A549 (cell line): ENCODE measurements around the gene TSPAN18. TPM values are rescaled to one million over a fixed set of nuclear protein-coding genes. Genes with fewer than 3 reads are reported as not detected.

Experiments
- ATAC-seq, 2 experiments: fragments of 200-7000 bp in 1 of 2; fragments of >200 bp in 1 of 2; cut with Nextera tagmentation in 1 of 2; cut with Tn5 transposase in 1 of 2; 3 replicates each; pipeline versions ENCODE4 v1.8.0 to v1.9.1; 2018 to 2020; ENCODE audit warnings: mild to moderate bottlenecking in 1 of 2, moderate library complexity in 1 of 2
- CTCF ChIA-PET: fragments of 300-600 bp; sonication (Branson Sonifier 250); formaldehyde crosslinking; extraction: SDS; loops from one replicate; lab custom pipeline; 2021; ENCODE audit warnings: antibody characterized with exemption, inconsistent platforms; lab: Yijun Ruan, JAX
- POLR2A ChIA-PET: fragments of 350-600 bp; formaldehyde crosslinking; extraction: SDS; loops from one replicate; lab custom pipeline; 2021; ENCODE audit warnings: antibody characterized with exemption, inconsistent platforms; lab: Yijun Ruan, JAX
- DNase-seq, 2 experiments: peaks; one replicate each; pipeline versions ENCODE4 v3.0.0 to v3.0.0-alpha.2; 2011 to 2016; ENCODE audit warnings: low read depth in 1 of 2, low spot score in 1 of 2
- FAIRE-seq: peaks from 2 replicates; lab custom pipeline; 2011; peaks lifted over from hg19 to GRCh38; lab: Jason Lieb, UNC
- H3K27ac ChIP-seq, 2 experiments: fragments of >200 bp; sonication (Bioruptor Twin); formaldehyde crosslinking; 3 replicates each; pipeline ENCODE4 v1.5.1; 2016 to 2017
- H3K4me1 ChIP-seq: fragments of >200 bp; sonication (Bioruptor Twin); formaldehyde crosslinking; 3 replicates; pipeline ENCODE4 v1.6.1; 2016
- H3K4me2 ChIP-seq: fragments of >200 bp; sonication (Bioruptor Twin); formaldehyde crosslinking; 3 replicates; pipeline ENCODE4 v1.6.1; 2016
- H3K4me3 ChIP-seq: fragments of >200 bp; sonication (Bioruptor Twin); formaldehyde crosslinking; 3 replicates; pipeline ENCODE4 v1.5.1; 2016
- H3K9me3 ChIP-seq: fragments of >200 bp; sonication (Bioruptor Twin); formaldehyde crosslinking; 3 replicates; pipeline ENCODE4 v1.6.1; 2016
- BCL3 ChIP-seq: fragments of >200 bp; sonication (Bioruptor Twin); formaldehyde crosslinking; IDR thresholded peaks from 3 replicates; pipeline ENCODE4 v1.6.1; 2016
- EHMT2 ChIP-seq: fragments of 200-600 bp; sonication (generic); IDR thresholded peaks from 2 replicates; pipeline ENCODE4 v1.6.1; 2016; ENCODE audit warnings: antibody characterized with exemption, low read depth, mild to moderate bottlenecking, moderate library complexity
- EP300 ChIP-seq, 2 experiments: fragments of >200 bp; sonication (Bioruptor Twin); formaldehyde crosslinking; IDR thresholded peaks; 2 replicates in 1 of 2; 3 replicates in 1 of 2; pipeline ENCODE4 v1.6.1; 2016 to 2017
- FOSB ChIP-seq: fragments of 250-450 bp; sonication (Bioruptor Pico); IDR thresholded peaks from 2 replicates; pipeline ENCODE4 v1.5.0; 2020; ENCODE audit warnings: mild to moderate bottlenecking, moderate library complexity
- FOSL2 ChIP-seq, 2 experiments: fragments of 450-650 bp in 1 of 2; fragments of >200 bp in 1 of 2; sonication (Bioruptor Twin) in 1 of 2; formaldehyde crosslinking; IDR thresholded peaks; 2 replicates each; pipeline versions ENCODE4 v1.5.0 to v1.6.1; 2016 to 2020; ENCODE audit warnings: mild to moderate bottlenecking in 1 of 2, moderate library complexity in 1 of 2
- FOXS1 ChIP-seq: fragments of 250-450 bp; sonication (Bioruptor Pico); IDR thresholded peaks from 2 replicates; pipeline ENCODE4 v1.5.0; 2020; ENCODE audit warnings: mild to moderate bottlenecking, moderate library complexity
- HOXB13 ChIP-seq: fragments of 250-450 bp; sonication (Bioruptor Pico); IDR thresholded peaks from 2 replicates; pipeline ENCODE4 v1.5.0; 2020; ENCODE audit warnings: low read depth, mild to moderate bottlenecking, moderate library complexity
- HOXB5 ChIP-seq: fragments of 250-450 bp; sonication (Bioruptor Pico); IDR thresholded peaks from 2 replicates; pipeline ENCODE4 v1.5.0; 2020; ENCODE audit warnings: mild to moderate bottlenecking, moderate library complexity
- JUNB ChIP-seq: fragments of >200 bp; sonication (Bioruptor Twin); formaldehyde crosslinking; IDR thresholded peaks from 2 replicates; pipeline ENCODE4 v1.6.1; 2016
- MYC ChIP-seq: IDR thresholded peaks from 2 replicates; pipeline ENCODE4 v1.6.1; 2012; ENCODE audit warnings: mild to moderate bottlenecking, inconsistent platforms, low read length, improper control_type of control experiment, borderline replicate concordance
- NFE2L2 ChIP-seq: fragments of 150-350 bp; conservative IDR thresholded peaks from 2 replicates; pipeline ENCODE4 v1.6.1; 2014; ENCODE audit warnings: low read length
- NR3C1 ChIP-seq: fragments of >200 bp; sonication (Bioruptor Twin); formaldehyde crosslinking; IDR thresholded peaks from 3 replicates; pipeline ENCODE4 v1.6.1; 2017
- PHF8 ChIP-seq: fragments of 200-600 bp; sonication (generic); IDR thresholded peaks from 2 replicates; pipeline ENCODE4 v1.6.1; 2016; ENCODE audit warnings: low read depth, mild to moderate bottlenecking, antibody characterized with exemption, moderate library complexity, borderline replicate concordance
- POLR2A ChIP-seq: IDR thresholded peaks from 2 replicates; pipeline ENCODE4 v1.6.1; 2012; ENCODE audit warnings: mild to moderate bottlenecking, low read length
- POLR2AphosphoS2 ChIP-seq: conservative IDR thresholded peaks from 2 replicates; pipeline ENCODE4 v1.6.1; 2012; ENCODE audit warnings: low read length, improper control_type of control experiment, inconsistent platforms
- RARB ChIP-seq: fragments of 250-450 bp; sonication (Bioruptor Pico); IDR thresholded peaks from 2 replicates; pipeline ENCODE4 v1.8.0; 2021; ENCODE audit warnings: mild to moderate bottlenecking, moderate library complexity
- RCOR1 ChIP-seq: fragments of 150-350 bp; IDR thresholded peaks from 2 replicates; pipeline ENCODE4 v1.6.1; 2014; ENCODE audit warnings: antibody characterized with exemption, low read length, low read depth
- RNF2 ChIP-seq: fragments of 200-600 bp; sonication (generic); IDR thresholded peaks from 2 replicates; pipeline ENCODE4 v1.6.1; 2016; ENCODE audit warnings: low read depth, mild to moderate bottlenecking, antibody characterized with exemption, moderate library complexity, borderline replicate concordance
- SMC3 ChIP-seq: fragments of >200 bp; sonication (Bioruptor Twin); formaldehyde crosslinking; IDR thresholded peaks from 3 replicates; pipeline ENCODE4 v1.6.1; 2018; ENCODE audit warnings: inconsistent platforms
- SREBF2 ChIP-seq: fragments of 450-650 bp; IDR thresholded peaks from 2 replicates; pipeline ENCODE4 v1.6.1; 2014; ENCODE audit warnings: mild to moderate bottlenecking, moderate library complexity
- ZFP36 ChIP-seq: fragments of 450-650 bp; IDR thresholded peaks from 2 replicates; pipeline ENCODE4 v1.6.1; 2014; ENCODE audit warnings: borderline replicate concordance; ENCODE audit not compliant: partially characterized antibody
- ZSCAN20 ChIP-seq: fragments of 250-450 bp; sonication (Bioruptor Pico); IDR thresholded peaks from 2 replicates; pipeline ENCODE4 v1.8.0; 2022; ENCODE audit warnings: mild to moderate bottlenecking, moderate library complexity
- WGBS: methylation state at CpG from one replicate; pipeline ENCODE4 v1.1.6; 2017; ENCODE audit errors: missing lambda C conversion rate; 5-methylcytosine and 5-hydroxymethylcytosine counted together
- polyA plus RNA-seq, 4 experiments: library from polyadenylated mRNA; depleted of rRNA in 3 of 4; stranded (reverse); fragments of >200 nt; fragmentation: RNase III in 1 of 4; extraction: RNeasy Plus Mini Kit Qiagen cat#74134 plus additional on column Dnase treatment in 1 of 4; gene quantifications; 2 replicates in 3 of 4; 3 replicates in 1 of 4; pipeline ENCODE4 v1.2.3, GENCODE V29; 2011 to 2017
- TF ChIP-seq, protein P1 (sequence below): IDR thresholded peaks from 2 replicates; pipeline ENCODE4 v1.6.1; 2012

Gene TSPAN18
- polyA plus RNA-seq, 2 of the 4 experiments (the other 2 are of a cell fraction) = 0.81 to 4.5 TPM

DNA sequence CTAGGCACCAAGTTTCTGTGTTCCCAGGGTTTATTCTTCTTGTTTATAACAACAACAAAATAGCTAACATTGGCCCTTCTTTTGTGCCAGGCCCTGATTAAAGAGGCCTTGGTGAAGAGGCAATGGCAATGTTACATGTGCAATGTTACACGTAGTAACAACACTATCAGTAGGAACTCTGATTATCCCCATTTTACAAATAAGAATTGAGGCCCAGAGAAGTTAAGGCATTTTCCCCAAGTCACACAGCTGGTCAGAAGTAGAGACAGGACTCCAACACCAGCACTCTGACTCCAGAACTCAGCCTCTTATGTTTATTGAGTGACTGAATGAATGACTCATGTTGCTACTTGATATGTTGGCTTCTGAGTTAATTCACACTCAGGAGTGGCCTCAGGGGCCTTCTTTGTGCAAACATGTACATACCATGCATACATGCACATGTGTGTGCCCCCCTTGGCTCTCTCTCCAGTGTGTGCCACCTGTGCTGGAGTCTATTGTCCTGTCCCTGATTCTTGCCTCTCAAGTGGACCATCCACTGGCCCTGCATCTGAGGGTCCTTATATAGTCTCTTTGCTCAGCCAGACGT is 125.5 kb downstream of the TSPAN18 start:
- ChIA-PET CTCF (interaction anchor here (0.8 to 1.7 kb wide), 3 partner anchors 34 to 228 kb away, joined by 3 to 4 read pairs (median 3); no protein-coding TSS in a partner anchor), POLR2A (no interaction called here)
- peaks cover 37% of the 10 kb centered on the region for H3K4me1 ChIP-seq
- no peak for DNase-seq
- TF ChIP-seq ZFP36 = peak; percentile 58
- TF ChIP-seq HOXB5 (CRISPR knock-in tag) = no peak
- no peak for TF ChIP-seq POLR2AphosphoS2
- TF ChIP-seq, all 56 proteins: peak for 1
- H3K4me3 ChIP-seq = no peak overlapping the region
- ATAC-seq (no peak), FAIRE-seq (no peak)
- no peak overlapping the region for H3K27ac ChIP-seq
- H3K4me2 ChIP-seq = no peak overlapping the region
- peaks cover 4% of the 10 kb centered on the region; the same call in 1 of the 3 replicates for H3K9me3 ChIP-seq
- WGBS = 33% methylated on average over 2 of the region's 2 CpGs

GRCh38 chr11:44852952-44853351 is 126.2 kb downstream of the TSPAN18 start:
- FAIRE-seq = no peak

DNA sequence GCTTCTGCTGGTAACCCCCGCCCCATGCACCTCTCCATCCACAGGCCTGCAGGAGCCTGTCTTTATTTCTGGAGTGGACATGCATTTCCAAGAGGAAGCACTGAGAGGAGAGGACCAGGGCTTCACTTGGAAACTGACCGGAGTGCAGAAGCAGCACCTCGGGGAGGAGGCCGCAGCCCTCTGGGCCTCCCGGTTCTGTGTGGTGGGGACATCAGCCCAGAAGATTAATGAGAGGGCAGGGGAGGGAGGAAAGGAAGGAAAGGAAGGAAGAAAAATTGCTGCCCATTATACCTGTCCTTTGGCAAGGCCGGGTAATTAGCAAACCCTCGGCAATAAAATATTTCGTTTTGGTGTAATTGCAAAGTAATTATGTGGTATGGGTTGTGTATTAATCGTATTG is 126.9 kb downstream of the TSPAN18 start:
- ChIA-PET CTCF (interaction anchor here (1.7 kb wide), 1 partner anchor 17 kb away, joined by 4 read pairs; no protein-coding TSS in a partner anchor), POLR2A (interaction anchor here (0.6 kb wide), 1 partner anchor 236 kb away, joined by 4 read pairs; no protein-coding TSS in a partner anchor)
- Histone ChIP-seq H3K27ac (peak overlapping the region in 1 of 2 experiments; percentile 86; a peak in 3 of 6 replicates), H3K9me3 (no peaks in the 10 kb centered on the region), H3K4me3 (no peak overlapping the region), H3K4me2 (no peak overlapping the region; the same call in 2 of the 3 replicates), H3K4me1 (peaks cover 37% of the 10 kb centered on the region)
- FAIRE-seq (no peak), ATAC-seq (no peak), DNase-seq (no peak)
- 81% methylated on average over 9 of the region's 9 CpGs for whole genome bisulfite sequencing
- TF ChIP-seq RCOR1 (no peak), ZSCAN20 (CRISPR knock-in tag) (no peak), RNF2 (no peak), NR3C1 (no peak), EHMT2 (no peak)

More at GRCh38 chr11:44852952-44853351, 126.2 kb downstream of the TSPAN18 start:
- 62% methylated on average over 5 of the region's 5 CpGs for WGBS
- POLR2A ChIA-PET = interaction anchor here (0.6 kb wide), 1 partner anchor 235 kb away, joined by 4 read pairs; no protein-coding TSS in a partner anchor
- TF ChIP-seq, protein P1, sequence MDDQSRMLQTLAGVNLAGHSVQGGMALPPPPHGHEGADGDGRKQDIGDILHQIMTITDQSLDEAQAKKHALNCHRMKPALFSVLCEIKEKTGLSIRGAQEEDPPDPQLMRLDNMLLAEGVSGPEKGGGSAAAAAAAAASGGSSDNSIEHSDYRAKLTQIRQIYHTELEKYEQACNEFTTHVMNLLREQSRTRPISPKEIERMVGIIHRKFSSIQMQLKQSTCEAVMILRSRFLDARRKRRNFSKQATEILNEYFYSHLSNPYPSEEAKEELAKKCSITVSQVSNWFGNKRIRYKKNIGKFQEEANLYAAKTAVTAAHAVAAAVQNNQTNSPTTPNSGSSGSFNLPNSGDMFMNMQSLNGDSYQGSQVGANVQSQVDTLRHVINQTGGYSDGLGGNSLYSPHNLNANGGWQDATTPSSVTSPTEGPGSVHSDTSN = no peak
- TF ChIP-seq ZFP36 (peak; percentile 48), NFE2L2 (no peak), BCL3 (no peak), PHF8 (no peak)
- TF ChIP-seq, all 56 proteins: peak for 1
- ATAC-seq = no peak
- peaks cover 37% of the 10 kb centered on the region for H3K4me1 ChIP-seq
- no peak overlapping the region for H3K4me3 ChIP-seq
- CTCF ChIA-PET = interaction anchor here (0.8 to 1.7 kb wide), 3 partner anchors 33 to 229 kb away, joined by 3 to 4 read pairs (median 3); no protein-coding TSS in a partner anchor
- DNase-seq = no peak
- peak overlapping the region in 1 of 2 experiments; percentile 12; a peak in 1 of 6 replicates for H3K27ac ChIP-seq
- no peak overlapping the region for H3K4me2 ChIP-seq
- H3K9me3 ChIP-seq = no peaks in the 10 kb centered on the region; the same call in 2 of the 3 replicates

GRCh38 chr11:44854086-44854485 is 127.3 kb downstream of the TSPAN18 start:
- no peak overlapping the region for H3K4me3 ChIP-seq
- H3K27ac ChIP-seq = peak overlapping the region; percentile 73 to 86; a peak in 5 of 6 replicates
- peak overlapping the region; percentile 39; the same call in 2 of the 3 replicates for H3K4me2 ChIP-seq
- DNase-seq (no peak), FAIRE-seq (no peak), ATAC-seq (peak in 1 of 2 experiments; percentile 43; a peak in 3 of 6 replicates)
- POLR2A ChIA-PET = no interaction called here
- H3K4me1 ChIP-seq = peaks cover 38% of the 10 kb centered on the region
- H3K9me3 ChIP-seq = no peaks in the 10 kb centered on the region
- TF ChIP-seq POLR2A (no peak), JUNB (no peak), SREBF2 (no peak), POLR2AphosphoS2 (no peak), HOXB5 (CRISPR knock-in tag) (no peak), RNF2 (no peak), HOXB13 (CRISPR knock-in tag) (no peak), RARB (CRISPR knock-in tag) (no peak), SMC3 (no peak), MYC (no peak), FOSL2 (IDR thresholded peaks at IDR 0.05) (no peak), FOSL2 (CRISPR knock-in tag; IDR thresholded peaks at IDR 0.05) (no peak), EP300 (IDR thresholded peaks at IDR 0.05) (no peak), FOSB (CRISPR knock-in tag) (no peak), ZFP36 (no peak), FOXS1 (CRISPR knock-in tag) (no peak)
- CTCF ChIA-PET = interaction anchor here (1.7 kb wide), 1 partner anchor 16 kb away, joined by 4 read pairs; no protein-coding TSS in a partner anchor
- WGBS = 49% methylated on average over 4 of the region's 5 CpGs
